Measurements from ENCODE around the gene CHSY1.

The CHSY1 gene

GRCh38 chr15:101145362-101145761 is 106.5 kb downstream of the CHSY1 start:
- TF ChIP-seq CTCF (IDR thresholded peaks at IDR 0.05; ENCODE audit: insufficient read depth, low read length, poor library complexity, severe bottlenecking), result no peak
- DNase-seq (ENCODE audit: extremely low read depth, insufficient read length), result no peak
- H3K27me3 ChIP-seq (replicated peaks; ENCODE audit: control insufficient read depth, insufficient read depth, low read length), result no peaks in the 10 kb centered on the region
- H3K4me3 ChIP-seq (replicated peaks; ENCODE audit: low read depth, low read length), result no peak overlapping the region
- H3K36me3 ChIP-seq (ENCODE audit: control insufficient read depth, insufficient read depth, low read length), result no peaks in the 10 kb centered on the region

- no peak for TF ChIP-seq CTCF (IDR thresholded peaks at IDR 0.05; ENCODE audit: insufficient read depth, low read length, poor library complexity, severe bottlenecking)
- no peak for DNase-seq (ENCODE audit: extremely low read depth, insufficient read length)
- no peaks in the 10 kb centered on the region for H3K27me3 ChIP-seq (replicated peaks; ENCODE audit: control insufficient read depth, insufficient read depth, low read length)
- H3K4me3 ChIP-seq (replicated peaks; ENCODE audit: low read depth, low read length), result no peak overlapping the region
- H3K36me3 ChIP-seq (ENCODE audit: control insufficient read depth, insufficient read depth, low read length), result no peaks in the 10 kb centered on the region
These were observed 108.5 kb downstream of the CHSY1 start for GRCh38 chr15:101143321-101143720.

- Histone ChIP-seq H3K27me3 (replicated peaks; ENCODE audit: control insufficient read depth, insufficient read depth, low read length) (no peaks in the 10 kb centered on the region), H3K36me3 (ENCODE audit: control insufficient read depth, insufficient read depth, low read length) (no peaks in the 10 kb centered on the region), H3K4me3 (replicated peaks; ENCODE audit: low read depth, low read length) (no peak overlapping the region)
- DNase-seq (ENCODE audit: extremely low read depth, insufficient read length), result no peak
- no peak for TF ChIP-seq CTCF (IDR thresholded peaks at IDR 0.05; ENCODE audit: insufficient read depth, low read length, poor library complexity, severe bottlenecking)
These were observed 109.1 kb downstream of the CHSY1 start for GRCh38 chr15:101142711-101143110.

GRCh38 chr15:101141926-101142527 is 109.8 kb downstream of the CHSY1 start:
- H3K36me3 ChIP-seq (ENCODE audit: control insufficient read depth, insufficient read depth, low read length), result no peaks in the 10 kb centered on the region
- TF ChIP-seq CTCF (IDR thresholded peaks at IDR 0.05; ENCODE audit: insufficient read depth, low read length, poor library complexity, severe bottlenecking), result no peak
- H3K4me3 ChIP-seq (replicated peaks; ENCODE audit: low read depth, low read length), result no peak overlapping the region
- no peak for DNase-seq (ENCODE audit: extremely low read depth, insufficient read length)
- H3K27me3 ChIP-seq (replicated peaks; ENCODE audit: control insufficient read depth, insufficient read depth, low read length), result no peaks in the 10 kb centered on the region

GRCh38 chr15:101140697-101141065 is 111.2 kb downstream of the CHSY1 start:
- DNase-seq (ENCODE audit: extremely low read depth, insufficient read length), result no peak
- no peak for TF ChIP-seq CTCF (IDR thresholded peaks at IDR 0.05; ENCODE audit: insufficient read depth, low read length, poor library complexity, severe bottlenecking)
- Histone ChIP-seq H3K36me3 (ENCODE audit: control insufficient read depth, insufficient read depth, low read length) (no peaks in the 10 kb centered on the region), H3K27me3 (replicated peaks; ENCODE audit: control insufficient read depth, insufficient read depth, low read length) (no peaks in the 10 kb centered on the region; the same call in 1 of the 2 replicates), H3K4me3 (replicated peaks; ENCODE audit: low read depth, low read length) (no peak overlapping the region)
